Ascending aorta (tissue), 2 donors: ENCODE measurements around the gene N4BP2. TPM values are rescaled to one million over a fixed set of nuclear protein-coding genes. Genes with fewer than 3 reads are reported as not detected.
"Not testable (repeated sequence)": the region's sequence is repeated elsewhere in the genome, so short reads cannot be mapped to it uniquely, and the experiment has no call there.

Source experiments
- DNase-seq, 2 donors: peaks; one replicate each; pipeline ENCODE4 v3.0.0-alpha.2; 2019; ENCODE audit warnings: low spot score in 2 of 2
- H3K27ac ChIP-seq, 2 donors: fragments of 200-600 bp; sonication (generic); one replicate each; pipeline ENCODE4 v1.5.1; 2016 to 2017; ENCODE audit warnings: mild to moderate bottlenecking in 1 of 2
- H3K27me3 ChIP-seq: fragments of 200-600 bp; sonication (generic); one replicate; pipeline ENCODE4 v1.5.1; 2017
- H3K36me3 ChIP-seq, 2 donors: fragments of 200-600 bp; sonication (generic); one replicate each; pipeline ENCODE4 v1.5.1; 2016
- H3K4me1 ChIP-seq, 2 donors: fragments of 200-600 bp; sonication (generic); one replicate each; pipeline ENCODE4 v1.5.1; 2016 to 2017; ENCODE audit warnings: mild to moderate bottlenecking in 1 of 2
- H3K4me3 ChIP-seq, 2 donors: fragments of 200-600 bp; sonication (generic); one replicate each; pipeline ENCODE4 v1.5.1; 2016 to 2017; ENCODE audit warnings: mild to moderate bottlenecking in 1 of 2
- H3K9me3 ChIP-seq, 2 donors: fragments of 200-600 bp; sonication (generic); one replicate each; pipeline ENCODE4 v1.5.1; 2016
- intact Hi-C: fragments of 100-400 bp; cut with DNase I; formaldehyde crosslinking; loops from one replicate; pipeline ENCODE4 v1.15.1; 2023
- total RNA-seq: library from RNA; depleted of rRNA; stranded (reverse); fragments of >200 nt; gene quantifications from one replicate; pipeline ENCODE4 v1.1.0, GENCODE V29; 2016
- TF ChIP-seq, protein P1 (sequence below), 3 experiments: fragments of 200-600 bp in 2 of 3; fragments of 450-650 bp in 1 of 3; sonication (generic) in 2 of 3; IDR thresholded peaks; one replicate each; pipeline ENCODE4 v1.5.1; 2016 to 2019; ENCODE audit warnings: antibody characterized with exemption in 3 of 3, mild to moderate bottlenecking in 1 of 3, moderate library complexity in 1 of 3

N4BP2 gene
- total RNA-seq: 0.53 TPM

DNA sequence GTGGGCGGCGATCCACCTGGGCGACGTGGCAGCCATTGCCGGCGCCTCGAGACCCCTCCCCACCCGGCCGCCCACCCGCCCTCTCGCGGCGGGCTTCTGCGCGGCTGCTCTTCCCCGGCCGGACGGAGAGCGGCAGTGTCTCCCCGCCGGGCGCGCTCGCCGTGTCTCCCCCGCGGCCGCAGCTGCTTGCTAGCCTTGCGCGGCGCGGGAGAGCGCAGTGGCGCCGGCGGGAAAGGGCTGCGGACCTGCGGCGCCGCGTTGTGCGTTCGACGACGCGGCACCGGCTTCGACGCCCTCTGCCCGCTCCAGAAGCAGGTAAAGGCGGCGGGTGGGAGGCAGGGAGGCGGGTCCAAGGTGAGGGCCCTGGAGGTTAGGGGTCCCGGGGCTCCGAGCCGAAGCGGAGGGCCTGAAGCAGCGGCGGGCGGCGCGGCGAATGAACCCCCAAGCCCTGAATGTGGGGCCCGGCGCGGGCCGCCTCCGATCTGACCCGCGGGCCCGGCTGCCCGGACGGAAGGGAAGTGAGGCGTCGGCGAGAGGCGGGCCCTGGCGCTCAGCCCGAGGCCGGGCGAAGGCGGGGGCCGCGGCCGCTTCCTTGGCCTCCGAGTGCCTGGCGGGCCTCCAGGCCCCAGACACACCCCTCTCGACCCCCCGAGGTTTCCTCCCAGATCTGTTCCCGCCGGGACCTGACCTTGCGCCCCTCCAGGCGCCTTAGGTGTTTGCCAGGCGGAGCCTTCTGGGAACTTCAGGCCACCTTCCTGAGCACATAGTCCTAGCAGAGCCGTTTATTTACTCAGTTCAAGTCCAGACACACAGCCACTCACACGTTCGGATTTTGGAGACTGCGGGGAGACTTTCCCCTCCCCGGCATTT is at the start of gene N4BP2:
Gene N4BP2 (plus strand): TSS at position 135 of the 870 bp plus-strand sequence. CDS start 40,491 bp downstream, outside the sequence.
- Histone ChIP-seq H3K9me3 (no peaks in the 10 kb centered on the region), H3K36me3 (no peaks in the 10 kb centered on the region), H3K4me1 (peaks cover 0 to 11% of the 10 kb centered on the region in 2 donors), H3K27me3 (no peaks in the 10 kb centered on the region), H3K4me3 (peak within 1 kb of the TSS; percentile 72 to 98), H3K27ac (peak within 1 kb of the TSS; percentile 97 to 100)
- TF ChIP-seq, protein P1, sequence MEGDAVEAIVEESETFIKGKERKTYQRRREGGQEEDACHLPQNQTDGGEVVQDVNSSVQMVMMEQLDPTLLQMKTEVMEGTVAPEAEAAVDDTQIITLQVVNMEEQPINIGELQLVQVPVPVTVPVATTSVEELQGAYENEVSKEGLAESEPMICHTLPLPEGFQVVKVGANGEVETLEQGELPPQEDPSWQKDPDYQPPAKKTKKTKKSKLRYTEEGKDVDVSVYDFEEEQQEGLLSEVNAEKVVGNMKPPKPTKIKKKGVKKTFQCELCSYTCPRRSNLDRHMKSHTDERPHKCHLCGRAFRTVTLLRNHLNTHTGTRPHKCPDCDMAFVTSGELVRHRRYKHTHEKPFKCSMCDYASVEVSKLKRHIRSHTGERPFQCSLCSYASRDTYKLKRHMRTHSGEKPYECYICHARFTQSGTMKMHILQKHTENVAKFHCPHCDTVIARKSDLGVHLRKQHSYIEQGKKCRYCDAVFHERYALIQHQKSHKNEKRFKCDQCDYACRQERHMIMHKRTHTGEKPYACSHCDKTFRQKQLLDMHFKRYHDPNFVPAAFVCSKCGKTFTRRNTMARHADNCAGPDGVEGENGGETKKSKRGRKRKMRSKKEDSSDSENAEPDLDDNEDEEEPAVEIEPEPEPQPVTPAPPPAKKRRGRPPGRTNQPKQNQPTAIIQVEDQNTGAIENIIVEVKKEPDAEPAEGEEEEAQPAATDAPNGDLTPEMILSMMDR (IDR thresholded peaks at IDR 0.05): peak; percentile 47 to 77 (median 74)
- DNase-seq: peak; percentile 21 to 88
- intact Hi-C loops: loop anchor here (1.0 to 5.0 kb wide), 8 partner anchors 80 to 875 kb away; partner anchors contain the start of genes LIAS, PDS5A, SMIM14 and UBE2K

DNA sequence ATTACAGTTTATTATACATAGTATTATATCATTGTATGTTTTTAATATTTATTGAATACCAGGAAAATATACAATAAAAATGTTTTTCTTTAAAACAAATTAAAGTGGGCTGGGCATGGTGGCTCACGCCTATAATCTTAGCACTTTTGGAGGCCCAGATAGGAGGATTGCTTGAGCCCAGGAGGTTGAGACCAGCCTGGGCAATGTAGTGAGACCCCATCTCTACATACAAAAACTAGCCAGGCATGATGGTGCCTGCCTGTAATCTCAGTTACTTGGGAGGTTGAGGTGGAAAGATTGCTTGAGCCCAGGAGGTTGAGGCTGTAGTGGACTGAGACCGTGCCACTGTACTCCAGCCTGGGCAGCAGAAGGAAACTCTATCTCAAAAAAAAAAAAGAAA is 40.6 kb upstream of the N4BP2 start:
- H3K4me3 ChIP-seq: no peak overlapping the region
- TF ChIP-seq, protein P1 (IDR thresholded peaks at IDR 0.05): no peak
- H3K36me3 ChIP-seq: no peaks in the 10 kb centered on the region
- H3K4me1 ChIP-seq: no peaks in the 10 kb centered on the region
- intact Hi-C loops: no loop called here
- H3K27me3 ChIP-seq: no peaks in the 10 kb centered on the region
- H3K9me3 ChIP-seq: no peaks in the 10 kb centered on the region
- H3K27ac ChIP-seq: no peak overlapping the region
- peak in 1 of 2 donors; percentile 1 for DNase-seq

DNA sequence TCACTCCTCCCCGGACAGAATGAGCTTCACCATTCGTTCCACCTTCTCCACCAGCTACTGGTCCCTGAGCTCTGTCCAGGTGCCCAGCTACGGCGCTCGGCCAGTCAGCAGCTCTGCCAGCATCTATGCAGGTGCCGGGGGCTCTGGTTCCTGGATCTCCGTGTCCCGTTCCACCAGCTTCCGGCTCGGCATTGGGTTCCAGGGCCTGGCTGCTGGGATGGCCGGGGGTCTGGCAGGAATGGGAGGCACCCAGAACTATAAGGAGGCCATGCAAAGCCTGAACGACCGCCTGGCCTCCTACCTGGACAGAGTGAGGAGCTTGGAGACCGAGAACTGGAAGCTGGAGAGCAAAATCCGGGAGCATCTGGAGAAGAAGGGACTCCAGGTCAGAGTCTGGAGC is 36.4 kb upstream of the N4BP2 start:
- no peaks in the 10 kb centered on the region for H3K27me3 ChIP-seq
- H3K4me1 ChIP-seq: no peaks in the 10 kb centered on the region
- intact Hi-C loops: no loop called here
- H3K36me3 ChIP-seq: no peaks in the 10 kb centered on the region
- no peak for DNase-seq
- no peak overlapping the region for H3K27ac ChIP-seq
- H3K4me3 ChIP-seq: no peak overlapping the region
- TF ChIP-seq, protein P1 (IDR thresholded peaks at IDR 0.05): no peak
- no peaks in the 10 kb centered on the region for H3K9me3 ChIP-seq

DNA sequence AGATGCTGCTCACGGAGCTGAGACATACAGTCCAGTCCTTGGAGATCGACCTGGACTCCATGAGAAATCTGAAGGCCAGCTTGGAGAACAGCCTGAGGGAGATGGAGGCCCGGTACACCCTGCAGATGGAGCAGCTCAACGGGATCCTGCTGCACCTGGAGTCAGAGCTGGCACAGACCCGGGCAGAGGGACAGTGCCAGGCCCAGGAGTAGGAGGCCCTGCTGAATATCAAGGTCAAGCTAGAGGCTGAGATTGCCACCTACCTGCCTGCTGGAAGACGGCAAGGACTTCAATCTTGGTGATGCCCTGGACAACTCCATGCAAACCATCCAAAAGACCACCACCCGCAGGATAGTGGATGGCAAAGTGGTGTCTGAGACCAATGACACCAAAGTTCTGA is 35.5 kb upstream of the N4BP2 start:
- H3K27me3 ChIP-seq, H3K36me3 ChIP-seq, H3K4me3 ChIP-seq, H3K27ac ChIP-seq, H3K9me3 ChIP-seq, H3K4me1 ChIP-seq, intact Hi-C loops: not testable (repeated sequence)
- peak in 1 of 2 donors; percentile 37 for DNase-seq

DNA sequence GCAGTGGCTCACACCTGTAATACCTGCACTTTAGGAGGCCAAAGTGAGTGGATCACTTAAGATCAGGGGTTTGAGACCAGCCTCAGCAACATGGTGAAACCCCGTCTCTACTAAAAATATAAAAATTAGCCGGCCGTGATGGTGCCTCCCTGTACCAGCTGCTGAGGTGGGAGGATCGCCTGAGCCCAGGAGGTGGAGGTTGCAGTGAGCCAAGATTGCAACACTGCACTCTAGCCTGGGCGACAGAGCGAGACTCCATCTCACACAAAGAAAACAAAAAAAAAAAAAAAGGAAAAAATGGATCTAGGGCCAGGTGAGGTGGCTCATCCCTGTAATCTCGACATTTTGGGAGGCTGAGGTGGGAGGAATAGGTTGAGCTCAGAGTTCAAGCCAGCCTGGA is 32.6 kb upstream of the N4BP2 start:
- H3K27me3 ChIP-seq, H3K36me3 ChIP-seq, H3K27ac ChIP-seq, H3K4me1 ChIP-seq, DNase-seq, intact Hi-C loops, H3K4me3 ChIP-seq, H3K9me3 ChIP-seq: not testable (repeated sequence)

DNA sequence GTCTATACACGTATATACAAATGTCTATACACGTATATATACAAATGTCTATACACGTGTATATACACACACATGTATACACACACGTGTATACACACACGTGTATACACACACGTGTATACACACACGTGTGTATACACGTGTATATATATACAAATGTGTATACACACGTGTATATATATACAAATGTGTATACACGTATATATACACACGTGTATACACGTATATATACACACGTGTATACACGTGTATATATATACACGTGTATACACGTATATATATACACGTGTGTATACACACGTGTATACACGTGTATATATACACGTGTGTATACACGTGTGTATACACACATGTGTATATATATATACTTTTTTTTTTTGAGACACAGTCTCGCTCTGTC is 23.9 kb upstream of the N4BP2 start:
- Histone ChIP-seq H3K9me3 (no peaks in the 10 kb centered on the region), H3K4me1 (no peaks in the 10 kb centered on the region), H3K36me3 (no peaks in the 10 kb centered on the region), H3K4me3 (no peak overlapping the region), H3K27me3 (no peaks in the 10 kb centered on the region), H3K27ac (no peak overlapping the region)
- intact Hi-C loops: no loop called here
- TF ChIP-seq, protein P1 (IDR thresholded peaks at IDR 0.05): no peak
- DNase-seq: no peak
